GM10266 (cell line): ENCODE results near the gene TASL.
A peak's percentile ranks its signal among the peaks of the same experiment; 100 is the strongest.

Source experiments
- DNase-seq: peaks from one replicate; pipeline ENCODE4 v3.0.0; 2012; ENCODE audit errors: extremely low spot score
- CTCF ChIP-seq: IDR thresholded peaks from 2 replicates; pipeline ENCODE4 v1.5.1; 2012; ENCODE audit warnings: mild to moderate bottlenecking, low read depth; ENCODE audit not compliant: control insufficient read depth, insufficient read depth; ENCODE audit errors: missing control alignments

The TASL gene

GRCh38 chrX:30593440-30594200, 16.1 kb upstream of the TASL start:
- TF ChIP-seq CTCF: peak; percentile 28
- no peak for DNase-seq

- TF ChIP-seq CTCF: no peak
- DNase-seq: no peak
Observed at GRCh38 chrX:30592831-30593230, 15.3 kb upstream of the TASL start.

- no peak for TF ChIP-seq CTCF
- DNase-seq: no peak
Observed at GRCh38 chrX:30590368-30590767, 12.8 kb upstream of the TASL start.

GRCh38 chrX:30589146-30589888, 11.8 kb upstream of the TASL start:
- TF ChIP-seq CTCF: no peak
- no peak for DNase-seq

- TF ChIP-seq CTCF: no peak
- DNase-seq: no peak
Observed at GRCh38 chrX:30586516-30586915, 8.9 kb upstream of the TASL start.

- no peak for DNase-seq
- no peak for TF ChIP-seq CTCF
Observed at GRCh38 chrX:30582664-30583063, 5.1 kb upstream of the TASL start.

- TF ChIP-seq CTCF: no peak
- no peak for DNase-seq
Observed at GRCh38 chrX:30580641-30581040, 3.1 kb upstream of the TASL start.
